Ishikawa (cell line): ENCODE measurements around the gene ABHD18.

Experiments used
- CEBPB ChIP-seq: IDR thresholded peaks from 2 replicates; pipeline ENCODE4 v1.6.1; 2012
- CREB1 ChIP-seq: IDR thresholded peaks from 2 replicates; pipeline ENCODE4 v1.6.1; 2012; ENCODE audit warnings: low read depth
- EGR1 ChIP-seq: IDR thresholded peaks from 2 replicates; pipeline ENCODE4 v1.6.1; 2012
- EP300 ChIP-seq: IDR thresholded peaks from 2 replicates; pipeline ENCODE4 v1.6.1; 2012; ENCODE audit warnings: borderline replicate concordance
- FOXM1 ChIP-seq: IDR thresholded peaks from 2 replicates; pipeline ENCODE4 v1.6.1; 2012; ENCODE audit warnings: low read depth, borderline replicate concordance
- MAX ChIP-seq: IDR thresholded peaks from 2 replicates; pipeline ENCODE4 v1.6.1; 2012
- NFIC ChIP-seq: IDR thresholded peaks from 2 replicates; pipeline ENCODE4 v1.6.1; 2012
- RAD21 ChIP-seq: IDR thresholded peaks from 2 replicates; pipeline ENCODE4 v1.6.1; 2012; ENCODE audit warnings: low read depth
- TAF1 ChIP-seq: IDR thresholded peaks from 2 replicates; pipeline ENCODE4 v1.6.1; 2012; ENCODE audit warnings: low read depth, mild to moderate bottlenecking
- TCF12 ChIP-seq: IDR thresholded peaks from 2 replicates; pipeline ENCODE4 v1.6.1; 2012; ENCODE audit warnings: low read depth
- TEAD4 ChIP-seq: IDR thresholded peaks from 2 replicates; pipeline ENCODE4 v1.6.1; 2012
- YY1 ChIP-seq: IDR thresholded peaks from 2 replicates; pipeline ENCODE4 v1.6.1; 2012; ENCODE audit warnings: low read depth
- ZBTB7A ChIP-seq: IDR thresholded peaks from 2 replicates; pipeline ENCODE4 v1.6.1; 2012; ENCODE audit warnings: low read depth
- TF ChIP-seq, protein P1 (sequence below): IDR thresholded peaks from 2 replicates; pipeline ENCODE4 v1.6.1; 2012; ENCODE audit warnings: low read depth, mild to moderate bottlenecking
- TF ChIP-seq, protein P2 (sequence below): IDR thresholded peaks from 2 replicates; pipeline ENCODE4 v1.6.1; 2012

The ABHD18 gene

GRCh38 chr4:127988638-127989037 lies 23.4 kb downstream of the ABHD18 start:
- TF ChIP-seq EP300, result no peak
- TF ChIP-seq RAD21, result no peak
- TF ChIP-seq, protein P1, sequence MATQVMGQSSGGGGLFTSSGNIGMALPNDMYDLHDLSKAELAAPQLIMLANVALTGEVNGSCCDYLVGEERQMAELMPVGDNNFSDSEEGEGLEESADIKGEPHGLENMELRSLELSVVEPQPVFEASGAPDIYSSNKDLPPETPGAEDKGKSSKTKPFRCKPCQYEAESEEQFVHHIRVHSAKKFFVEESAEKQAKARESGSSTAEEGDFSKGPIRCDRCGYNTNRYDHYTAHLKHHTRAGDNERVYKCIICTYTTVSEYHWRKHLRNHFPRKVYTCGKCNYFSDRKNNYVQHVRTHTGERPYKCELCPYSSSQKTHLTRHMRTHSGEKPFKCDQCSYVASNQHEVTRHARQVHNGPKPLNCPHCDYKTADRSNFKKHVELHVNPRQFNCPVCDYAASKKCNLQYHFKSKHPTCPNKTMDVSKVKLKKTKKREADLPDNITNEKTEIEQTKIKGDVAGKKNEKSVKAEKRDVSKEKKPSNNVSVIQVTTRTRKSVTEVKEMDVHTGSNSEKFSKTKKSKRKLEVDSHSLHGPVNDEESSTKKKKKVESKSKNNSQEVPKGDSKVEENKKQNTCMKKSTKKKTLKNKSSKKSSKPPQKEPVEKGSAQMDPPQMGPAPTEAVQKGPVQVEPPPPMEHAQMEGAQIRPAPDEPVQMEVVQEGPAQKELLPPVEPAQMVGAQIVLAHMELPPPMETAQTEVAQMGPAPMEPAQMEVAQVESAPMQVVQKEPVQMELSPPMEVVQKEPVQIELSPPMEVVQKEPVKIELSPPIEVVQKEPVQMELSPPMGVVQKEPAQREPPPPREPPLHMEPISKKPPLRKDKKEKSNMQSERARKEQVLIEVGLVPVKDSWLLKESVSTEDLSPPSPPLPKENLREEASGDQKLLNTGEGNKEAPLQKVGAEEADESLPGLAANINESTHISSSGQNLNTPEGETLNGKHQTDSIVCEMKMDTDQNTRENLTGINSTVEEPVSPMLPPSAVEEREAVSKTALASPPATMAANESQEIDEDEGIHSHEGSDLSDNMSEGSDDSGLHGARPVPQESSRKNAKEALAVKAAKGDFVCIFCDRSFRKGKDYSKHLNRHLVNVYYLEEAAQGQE, result no peak
- no peak for TF ChIP-seq NFIC
- no peak for TF ChIP-seq MAX
- TF ChIP-seq FOXM1, result no peak
- no peak for TF ChIP-seq EGR1
- TF ChIP-seq CEBPB, result no peak
- no peak for TF ChIP-seq YY1
- TF ChIP-seq, protein P2, sequence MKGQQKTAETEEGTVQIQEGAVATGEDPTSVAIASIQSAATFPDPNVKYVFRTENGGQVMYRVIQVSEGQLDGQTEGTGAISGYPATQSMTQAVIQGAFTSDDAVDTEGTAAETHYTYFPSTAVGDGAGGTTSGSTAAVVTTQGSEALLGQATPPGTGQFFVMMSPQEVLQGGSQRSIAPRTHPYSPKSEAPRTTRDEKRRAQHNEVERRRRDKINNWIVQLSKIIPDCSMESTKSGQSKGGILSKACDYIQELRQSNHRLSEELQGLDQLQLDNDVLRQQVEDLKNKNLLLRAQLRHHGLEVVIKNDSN, result no peak
- no peak for TF ChIP-seq TEAD4
- TF ChIP-seq TAF1, result no peak
- no peak for TF ChIP-seq TCF12

- no peak for TF ChIP-seq EP300
- TF ChIP-seq NFIC, result no peak
- TF ChIP-seq CREB1, result no peak
- TF ChIP-seq EGR1, result no peak
- no peak for TF ChIP-seq TAF1
- no peak for TF ChIP-seq ZBTB7A
- TF ChIP-seq, protein P1, result no peak
- no peak for TF ChIP-seq TEAD4
- TF ChIP-seq MAX, result no peak
- no peak for TF ChIP-seq RAD21
- no peak for TF ChIP-seq FOXM1
- TF ChIP-seq CEBPB, result no peak
- no peak for TF ChIP-seq TCF12
- no peak for TF ChIP-seq YY1
- TF ChIP-seq, protein P2, result no peak
Measured at GRCh38 chr4:127993151-127993550, 27.9 kb downstream of the ABHD18 start.

- no peak for TF ChIP-seq TAF1
- no peak for TF ChIP-seq TCF12
- TF ChIP-seq CREB1, result no peak
- no peak for TF ChIP-seq EGR1
- TF ChIP-seq NFIC, result no peak
- no peak for TF ChIP-seq RAD21
Measured at GRCh38 chr4:127995776-127996175, 30.6 kb downstream of the ABHD18 start.

GRCh38 chr4:127997534-127998388 lies 32.6 kb downstream of the ABHD18 start:
- TF ChIP-seq NFIC, result no peak
- no peak for TF ChIP-seq TCF12
- TF ChIP-seq CEBPB, result no peak
- TF ChIP-seq, protein P2, result no peak
- no peak for TF ChIP-seq TAF1
- TF ChIP-seq EGR1, result no peak
- no peak for TF ChIP-seq RAD21
- no peak for TF ChIP-seq YY1
- no peak for TF ChIP-seq MAX
- no peak for TF ChIP-seq ZBTB7A
- no peak for TF ChIP-seq TEAD4
- TF ChIP-seq FOXM1, result no peak
- TF ChIP-seq, protein P1, result no peak
- TF ChIP-seq CREB1, result no peak
- no peak for TF ChIP-seq EP300
